Measurements from ENCODE around the gene CEND1.

Gene CEND1

DNA sequence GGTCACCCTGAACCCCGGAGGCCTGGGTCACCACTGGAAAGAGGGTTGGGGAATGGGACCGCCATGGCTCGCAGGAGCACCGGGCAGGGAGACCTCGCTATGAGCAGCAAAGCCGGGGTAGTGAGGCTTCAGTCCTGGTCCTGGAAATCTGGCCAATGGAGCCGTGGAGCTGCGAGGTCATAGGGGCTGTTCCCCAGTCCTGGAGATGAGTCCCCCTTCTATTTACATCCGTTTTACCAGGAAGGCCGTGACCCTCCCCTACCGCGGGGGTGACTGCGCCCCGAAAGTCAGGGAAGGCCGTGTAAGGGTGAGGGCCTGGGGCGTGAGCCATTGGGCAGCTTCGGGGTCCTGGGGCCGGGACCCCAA, 14.7 kb upstream of the CEND1 start:
- H3K36me3 ChIP-seq (ENCODE audit: control insufficient read depth, insufficient read depth, low read length), result peaks cover 25% of the 10 kb centered on the region
- H3K4me3 ChIP-seq (ENCODE audit: low read depth, low read length), result peak overlapping the region; percentile 66
- H3K9ac ChIP-seq (ENCODE audit: low read depth, low read length), result peak overlapping the region; percentile 65
- H3K9me3 ChIP-seq (ENCODE audit: control insufficient read depth, insufficient read depth, low read length), result no peaks in the 10 kb centered on the region
- no peaks in the 10 kb centered on the region for H3K27me3 ChIP-seq (ENCODE audit: control insufficient read depth, insufficient read depth, low read length)
- H3K4me1 ChIP-seq (ENCODE audit: control insufficient read depth, insufficient read depth, low read length), result peaks cover 3% of the 10 kb centered on the region

- Histone ChIP-seq H3K36me3 (ENCODE audit: control insufficient read depth, insufficient read depth, low read length) (peaks cover 30% of the 10 kb centered on the region), H3K4me1 (ENCODE audit: control insufficient read depth, insufficient read depth, low read length) (peaks cover 3% of the 10 kb centered on the region), H3K4me3 (ENCODE audit: low read depth, low read length) (peak overlapping the region; percentile 66), H3K27me3 (ENCODE audit: control insufficient read depth, insufficient read depth, low read length) (no peaks in the 10 kb centered on the region), H3K9me3 (ENCODE audit: control insufficient read depth, insufficient read depth, low read length) (no peaks in the 10 kb centered on the region), H3K9ac (ENCODE audit: low read depth, low read length) (peak overlapping the region; percentile 65)
Measured at GRCh38 chr11:803770-804598, 14.1 kb upstream of the CEND1 start.

DNA sequence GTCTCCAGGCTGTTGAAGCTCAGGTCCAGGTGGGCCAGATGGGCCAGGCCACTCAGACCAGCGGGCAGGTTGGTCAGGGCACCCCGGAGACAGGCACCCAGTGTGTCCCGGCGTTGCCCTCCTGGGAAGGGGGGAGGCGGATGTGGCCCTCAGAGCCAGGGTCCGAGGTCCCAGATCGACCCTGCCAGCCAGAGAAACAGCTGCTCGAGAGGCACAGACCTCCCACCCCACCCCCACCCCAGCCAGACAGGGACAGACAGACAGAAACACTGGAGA, 13.5 kb upstream of the CEND1 start:
- Histone ChIP-seq H3K36me3 (ENCODE audit: control insufficient read depth, insufficient read depth, low read length) (peaks cover 30% of the 10 kb centered on the region), H3K4me1 (ENCODE audit: control insufficient read depth, insufficient read depth, low read length) (peaks cover 3% of the 10 kb centered on the region), H3K9ac (ENCODE audit: low read depth, low read length) (no peak overlapping the region), H3K9me3 (ENCODE audit: control insufficient read depth, insufficient read depth, low read length) (no peaks in the 10 kb centered on the region), H3K4me3 (ENCODE audit: low read depth, low read length) (no peak overlapping the region), H3K27me3 (ENCODE audit: control insufficient read depth, insufficient read depth, low read length) (no peaks in the 10 kb centered on the region)

DNA sequence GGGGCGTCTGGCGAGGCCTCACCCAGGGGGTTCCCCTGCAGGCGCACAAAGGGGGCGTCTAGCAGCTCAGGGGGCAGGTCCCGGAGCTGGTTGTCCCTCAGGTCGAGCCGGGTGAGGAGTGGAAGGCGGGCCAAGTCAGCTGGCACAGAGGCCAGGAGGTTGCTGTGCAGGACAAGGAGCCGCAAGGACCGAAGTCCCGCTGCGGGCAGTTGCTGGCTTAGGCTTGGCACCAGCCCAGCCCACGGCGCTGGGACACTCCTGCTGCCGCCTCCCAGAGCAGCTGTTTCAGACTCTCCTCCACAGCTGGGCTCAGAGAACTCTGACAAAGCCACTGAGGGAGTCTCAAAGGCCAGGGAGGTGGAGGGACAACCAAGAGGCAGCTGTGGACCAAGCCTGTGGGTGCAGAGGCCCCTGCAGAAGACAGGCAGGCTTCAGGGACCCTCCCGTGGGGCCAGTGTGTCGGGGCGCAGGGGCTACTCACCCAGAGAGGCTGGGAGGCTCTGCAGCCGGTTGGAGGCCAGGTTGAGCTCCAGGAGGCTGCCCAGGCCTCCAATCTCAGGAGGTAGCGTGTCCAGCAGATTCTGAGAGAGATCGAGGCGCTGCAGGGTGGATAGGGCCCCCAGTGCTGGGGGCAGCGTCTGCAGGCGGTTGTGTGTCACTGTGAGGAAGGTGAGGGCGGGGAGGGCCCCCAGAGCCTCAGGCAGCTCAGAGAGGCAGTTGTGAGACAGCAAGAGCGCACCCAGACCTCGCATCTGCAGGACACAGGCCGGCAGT, 13.0 kb upstream of the CEND1 start:
- H3K9ac ChIP-seq (ENCODE audit: low read depth, low read length), result no peak overlapping the region
- no peak overlapping the region for H3K4me3 ChIP-seq (ENCODE audit: low read depth, low read length)
- peaks cover 30% of the 10 kb centered on the region for H3K36me3 ChIP-seq (ENCODE audit: control insufficient read depth, insufficient read depth, low read length)
- H3K9me3 ChIP-seq (ENCODE audit: control insufficient read depth, insufficient read depth, low read length), result no peaks in the 10 kb centered on the region
- no peaks in the 10 kb centered on the region for H3K27me3 ChIP-seq (ENCODE audit: control insufficient read depth, insufficient read depth, low read length)
- peaks cover 3% of the 10 kb centered on the region for H3K4me1 ChIP-seq (ENCODE audit: control insufficient read depth, insufficient read depth, low read length)

GRCh38 chr11:802018-802617, 12.2 kb upstream of the CEND1 start:
- H3K4me3 ChIP-seq (ENCODE audit: low read depth, low read length), result no peak overlapping the region
- peaks cover 3% of the 10 kb centered on the region for H3K4me1 ChIP-seq (ENCODE audit: control insufficient read depth, insufficient read depth, low read length)
- H3K9ac ChIP-seq (ENCODE audit: low read depth, low read length), result no peak overlapping the region
- H3K9me3 ChIP-seq (ENCODE audit: control insufficient read depth, insufficient read depth, low read length), result no peaks in the 10 kb centered on the region
- no peaks in the 10 kb centered on the region for H3K27me3 ChIP-seq (ENCODE audit: control insufficient read depth, insufficient read depth, low read length)
- H3K36me3 ChIP-seq (ENCODE audit: control insufficient read depth, insufficient read depth, low read length), result peaks cover 30% of the 10 kb centered on the region

DNA sequence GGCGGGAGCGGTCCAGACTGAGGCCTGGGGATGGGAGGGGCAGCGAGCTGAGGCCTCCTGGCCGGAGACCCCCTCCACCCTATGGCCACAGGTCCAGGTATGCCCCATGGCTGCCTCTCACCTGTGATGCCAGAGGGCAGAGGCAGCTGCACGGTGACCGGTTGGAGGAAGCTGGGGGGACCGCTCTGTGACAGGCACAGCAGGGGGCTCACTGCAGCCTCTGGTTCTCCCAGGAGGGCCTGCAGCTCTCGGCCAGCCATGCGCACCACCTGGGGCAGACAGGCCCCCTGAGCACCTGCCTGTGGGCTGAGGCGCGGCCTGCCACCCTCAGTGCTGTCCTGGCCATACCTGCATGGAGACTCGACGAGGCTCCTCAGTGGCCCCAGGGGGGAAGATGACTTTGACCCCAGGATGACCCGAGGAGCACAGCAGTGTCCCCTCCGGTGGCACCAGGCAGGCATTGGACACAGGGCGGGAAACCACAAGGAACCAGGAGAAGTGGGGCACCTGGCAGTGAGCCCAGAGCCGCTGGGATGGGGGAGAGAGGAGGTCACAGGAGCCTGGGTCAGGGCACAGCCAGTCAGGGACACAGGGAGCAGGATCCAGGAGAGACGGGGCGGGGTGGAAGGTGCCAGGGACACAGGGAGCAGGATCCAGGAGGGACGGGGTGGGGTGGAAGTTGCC, 11.3 kb upstream of the CEND1 start:
- Histone ChIP-seq H3K27me3 (ENCODE audit: control insufficient read depth, insufficient read depth, low read length) (no peaks in the 10 kb centered on the region), H3K9ac (ENCODE audit: low read depth, low read length) (no peak overlapping the region), H3K4me1 (ENCODE audit: control insufficient read depth, insufficient read depth, low read length) (peaks cover 6% of the 10 kb centered on the region), H3K9me3 (ENCODE audit: control insufficient read depth, insufficient read depth, low read length) (no peaks in the 10 kb centered on the region), H3K36me3 (ENCODE audit: control insufficient read depth, insufficient read depth, low read length) (peaks cover 30% of the 10 kb centered on the region), H3K4me3 (ENCODE audit: low read depth, low read length) (no peak overlapping the region)

- H3K4me1 ChIP-seq (ENCODE audit: control insufficient read depth, insufficient read depth, low read length), result peaks cover 6% of the 10 kb centered on the region
- H3K36me3 ChIP-seq (ENCODE audit: control insufficient read depth, insufficient read depth, low read length), result peaks cover 30% of the 10 kb centered on the region
- H3K4me3 ChIP-seq (ENCODE audit: low read depth, low read length), result no peak overlapping the region
Measured at GRCh38 chr11:800473-800872, 10.6 kb upstream of the CEND1 start.

DNA sequence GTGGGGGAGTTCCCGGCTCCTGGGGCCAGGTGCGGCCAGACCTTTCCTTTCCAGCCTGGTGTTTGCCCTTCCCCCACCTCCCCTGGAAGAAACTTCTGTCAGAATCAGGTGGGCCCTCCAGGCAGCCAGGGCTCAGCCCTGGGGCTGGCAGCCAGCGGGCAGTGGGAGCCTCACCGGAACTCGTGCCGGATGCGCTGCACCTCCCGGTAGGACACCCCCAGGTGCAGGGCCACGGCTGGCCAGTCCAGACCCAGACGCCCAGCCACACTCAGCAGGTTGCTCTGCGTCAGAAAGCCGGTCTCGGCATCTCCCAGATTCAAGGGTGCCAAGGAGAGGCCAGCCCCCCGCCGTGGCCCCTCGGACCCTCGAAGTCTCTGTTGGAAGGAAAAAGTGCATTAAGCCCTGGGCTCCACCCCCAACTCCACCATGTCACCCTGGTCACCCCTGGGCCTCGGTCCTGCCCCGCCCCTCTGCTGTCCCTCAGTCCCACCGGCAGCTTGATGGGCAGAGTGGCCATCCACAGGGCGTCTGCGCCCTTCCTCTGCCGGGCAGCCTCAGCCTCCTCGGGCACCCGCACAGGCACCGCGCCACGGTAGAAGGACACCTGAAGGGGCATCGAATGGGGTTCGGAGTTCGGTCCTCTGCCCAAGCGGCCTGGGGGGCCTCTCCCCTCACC, 9.9 kb upstream of the CEND1 start:
- H3K4me1 ChIP-seq (ENCODE audit: control insufficient read depth, insufficient read depth, low read length), result peaks cover 6% of the 10 kb centered on the region
- peaks cover 30% of the 10 kb centered on the region for H3K36me3 ChIP-seq (ENCODE audit: control insufficient read depth, insufficient read depth, low read length)
- H3K9me3 ChIP-seq (ENCODE audit: control insufficient read depth, insufficient read depth, low read length), result no peaks in the 10 kb centered on the region
- no peaks in the 10 kb centered on the region for H3K27me3 ChIP-seq (ENCODE audit: control insufficient read depth, insufficient read depth, low read length)
- H3K9ac ChIP-seq (ENCODE audit: low read depth, low read length), result no peak overlapping the region
- H3K4me3 ChIP-seq (ENCODE audit: low read depth, low read length), result no peak overlapping the region

More at GRCh38 chr11:800473-800872, 10.6 kb upstream of the CEND1 start:
- Histone ChIP-seq H3K9me3 (ENCODE audit: control insufficient read depth, insufficient read depth, low read length) (no peaks in the 10 kb centered on the region), H3K27me3 (ENCODE audit: control insufficient read depth, insufficient read depth, low read length) (no peaks in the 10 kb centered on the region), H3K9ac (ENCODE audit: low read depth, low read length) (no peak overlapping the region)

GRCh38 chr11:798093-798713, 8.3 kb upstream of the CEND1 start, which contains the start of gene SLC25A22:
Gene SLC25A22 (minus strand): TSS chr11:798281. CDS start chr11:795006, 3,275 bp downstream.
- peaks cover 4% of the 10 kb centered on the region for H3K4me1 ChIP-seq (ENCODE audit: control insufficient read depth, insufficient read depth, low read length)
- no peak within 1 kb of the TSS for H3K9ac ChIP-seq (ENCODE audit: low read depth, low read length)
- no peaks in the 10 kb centered on the region for H3K9me3 ChIP-seq (ENCODE audit: control insufficient read depth, insufficient read depth, low read length)
- peak within 1 kb of the TSS; percentile 74 for H3K4me3 ChIP-seq (ENCODE audit: low read depth, low read length)
- no peaks in the 10 kb centered on the region for H3K27me3 ChIP-seq (ENCODE audit: control insufficient read depth, insufficient read depth, low read length)
- peaks cover 44% of the 10 kb centered on the region for H3K36me3 ChIP-seq (ENCODE audit: control insufficient read depth, insufficient read depth, low read length)

- Histone ChIP-seq H3K36me3 (ENCODE audit: control insufficient read depth, insufficient read depth, low read length) (peaks cover 42% of the 10 kb centered on the region), H3K9me3 (ENCODE audit: control insufficient read depth, insufficient read depth, low read length) (no peaks in the 10 kb centered on the region)
Measured at GRCh38 chr11:797296-798092, 7.6 kb upstream of the CEND1 start.

More at GRCh38 chr11:797296-798092, 7.6 kb upstream of the CEND1 start:
- no peak overlapping the region for H3K9ac ChIP-seq (ENCODE audit: low read depth, low read length)
- peak overlapping the region; percentile 74 for H3K4me3 ChIP-seq (ENCODE audit: low read depth, low read length)
- H3K4me1 ChIP-seq (ENCODE audit: control insufficient read depth, insufficient read depth, low read length), result peaks cover 4% of the 10 kb centered on the region
- no peaks in the 10 kb centered on the region for H3K27me3 ChIP-seq (ENCODE audit: control insufficient read depth, insufficient read depth, low read length)
